Measurements from ENCODE around the gene BATF.

DNA sequence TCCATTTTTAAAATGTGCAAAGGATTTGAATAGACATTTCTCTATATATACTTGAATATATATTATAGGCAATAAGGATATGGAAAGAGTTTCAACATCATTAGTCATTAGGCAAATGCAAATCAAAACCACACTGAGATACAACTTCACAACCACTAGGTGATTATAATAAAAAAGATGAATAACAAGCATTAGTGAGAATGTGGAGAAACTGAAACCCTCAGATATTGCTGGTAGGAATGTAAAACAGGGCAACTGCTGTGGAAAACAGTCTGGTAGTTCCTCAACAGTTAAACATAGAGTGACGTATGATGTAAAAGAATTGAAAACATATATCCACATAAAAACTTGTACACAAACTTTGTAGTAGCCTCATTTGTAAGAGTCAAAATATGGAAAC, 11.7 kb upstream of the BATF start:
- no peak for TF ChIP-seq ZSCAN5A (tag by site-specific recombination; IDR thresholded peaks at IDR 0.05)
- TF ChIP-seq ZFP37 (tag by site-specific recombination; IDR thresholded peaks at IDR 0.05), result no peak
- TF ChIP-seq, protein P1, sequence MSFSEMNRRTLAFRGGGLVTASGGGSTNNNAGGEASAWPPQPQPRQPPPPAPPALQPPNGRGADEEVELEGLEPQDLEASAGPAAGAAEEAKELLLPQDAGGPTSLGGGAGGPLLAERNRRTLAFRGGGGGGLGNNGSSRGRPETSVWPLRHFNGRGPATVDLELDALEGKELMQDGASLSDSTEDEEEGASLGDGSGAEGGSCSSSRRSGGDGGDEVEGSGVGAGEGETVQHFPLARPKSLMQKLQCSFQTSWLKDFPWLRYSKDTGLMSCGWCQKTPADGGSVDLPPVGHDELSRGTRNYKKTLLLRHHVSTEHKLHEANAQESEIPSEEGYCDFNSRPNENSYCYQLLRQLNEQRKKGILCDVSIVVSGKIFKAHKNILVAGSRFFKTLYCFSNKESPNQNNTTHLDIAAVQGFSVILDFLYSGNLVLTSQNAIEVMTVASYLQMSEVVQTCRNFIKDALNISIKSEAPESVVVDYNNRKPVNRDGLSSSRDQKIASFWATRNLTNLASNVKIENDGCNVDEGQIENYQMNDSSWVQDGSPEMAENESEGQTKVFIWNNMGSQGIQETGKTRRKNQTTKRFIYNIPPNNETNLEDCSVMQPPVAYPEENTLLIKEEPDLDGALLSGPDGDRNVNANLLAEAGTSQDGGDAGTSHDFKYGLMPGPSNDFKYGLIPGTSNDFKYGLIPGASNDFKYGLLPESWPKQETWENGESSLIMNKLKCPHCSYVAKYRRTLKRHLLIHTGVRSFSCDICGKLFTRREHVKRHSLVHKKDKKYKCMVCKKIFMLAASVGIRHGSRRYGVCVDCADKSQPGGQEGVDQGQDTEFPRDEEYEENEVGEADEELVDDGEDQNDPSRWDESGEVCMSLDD (tag by site-specific recombination; IDR thresholded peaks at IDR 0.05), result no peak
- TF ChIP-seq ZNF24 (tag by site-specific recombination; IDR thresholded peaks at IDR 0.05), result no peak
- TF ChIP-seq ZNF549 (tag by site-specific recombination; IDR thresholded peaks at IDR 0.05), result no peak
- no peak for TF ChIP-seq TRIM28 (IDR thresholded peaks at IDR 0.05; ENCODE audit: borderline replicate concordance, low read length)
- TF ChIP-seq CTCF (tag by site-specific recombination; IDR thresholded peaks at IDR 0.05), result no peak
- TF ChIP-seq TCF7L2 (IDR thresholded peaks at IDR 0.05; ENCODE audit: borderline replicate concordance, low read depth, low read length), result no peak
- TF ChIP-seq BCL11A (tag by site-specific recombination; IDR thresholded peaks at IDR 0.05; ENCODE audit: low read depth), result no peak
- TF ChIP-seq YY1 (tag by site-specific recombination; IDR thresholded peaks at IDR 0.05), result no peak
- TF ChIP-seq ZNF146 (tag by site-specific recombination; IDR thresholded peaks at IDR 0.05), result no peak
